GM18499 (cell line): ENCODE data around the gene TLL1.

Experiments
- ATAC-seq: cut with Tn5 transposase; IDR thresholded peaks from one replicate; pipeline ENCODE4 v1.9.1; 2021; ENCODE audit warnings: moderate number of reproducible peaks; ENCODE audit not compliant: insufficient read depth, unreplicated experiment

TLL1 gene

GRCh38 chr4:166134285-166134684, 261.2 kb downstream of the TLL1 start:
- ATAC-seq, result no peak

GRCh38 chr4:166140951-166141350, 267.9 kb downstream of the TLL1 start:
- ATAC-seq, result no peak

DNA sequence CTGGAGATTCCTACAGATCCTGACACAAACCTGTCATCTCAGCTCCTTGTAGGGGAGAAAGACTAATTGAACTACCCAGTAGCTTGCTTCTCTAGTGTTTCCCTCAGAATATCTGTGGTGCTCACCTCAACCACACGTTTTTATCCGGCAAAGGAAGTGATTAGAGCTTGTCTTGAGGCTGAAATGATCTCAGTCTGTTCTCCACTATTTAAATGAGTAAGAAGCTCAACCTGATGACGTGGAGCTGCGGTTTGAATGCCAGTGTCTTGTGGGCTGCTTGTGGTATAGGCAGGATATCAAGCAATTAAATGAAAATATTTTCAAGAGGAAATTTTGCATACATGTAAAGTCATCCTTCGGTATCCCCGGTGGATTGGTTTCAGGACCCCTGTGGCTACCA, 270.2 kb downstream of the TLL1 start:
- ATAC-seq, result no peak

DNA sequence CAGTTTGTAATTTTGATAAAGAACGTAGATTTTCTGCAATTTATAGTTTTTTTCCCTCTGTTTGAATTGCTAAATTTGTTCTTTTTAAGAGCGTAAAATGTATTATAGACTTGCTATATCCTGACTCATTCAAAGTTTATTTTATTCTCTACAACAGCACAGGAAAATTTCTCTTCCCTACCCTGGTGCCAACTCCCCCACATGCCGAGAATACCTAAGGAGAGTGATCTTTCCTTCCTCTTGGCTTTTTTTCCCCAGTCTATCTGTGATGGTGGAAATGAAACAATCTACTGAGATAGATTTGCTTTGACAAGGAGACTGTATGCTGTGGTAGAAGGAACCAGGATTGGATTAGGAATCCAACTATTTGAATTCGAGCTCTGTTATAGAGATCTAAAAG, 271.6 kb downstream of the TLL1 start:
- ATAC-seq, result no peak

GRCh38 chr4:166146806-166147540, 273.9 kb downstream of the TLL1 start:
- ATAC-seq, result no peak
